ENCODE data around the gene LYZL4.

GRCh38 chr3:42441791-42442190 is 31.4 kb upstream of the LYZL4 start:
- TF ChIP-seq CTCF (conservative IDR thresholded peaks at IDR 0.05), result no peak
- no peak for TF ChIP-seq ZFX (IDR thresholded peaks at IDR 0.05)
